Measurements from ENCODE around the gene TCP11L1.
A peak's percentile ranks its signal among the peaks of the same experiment; 100 is the strongest.

The TCP11L1 gene

DNA sequence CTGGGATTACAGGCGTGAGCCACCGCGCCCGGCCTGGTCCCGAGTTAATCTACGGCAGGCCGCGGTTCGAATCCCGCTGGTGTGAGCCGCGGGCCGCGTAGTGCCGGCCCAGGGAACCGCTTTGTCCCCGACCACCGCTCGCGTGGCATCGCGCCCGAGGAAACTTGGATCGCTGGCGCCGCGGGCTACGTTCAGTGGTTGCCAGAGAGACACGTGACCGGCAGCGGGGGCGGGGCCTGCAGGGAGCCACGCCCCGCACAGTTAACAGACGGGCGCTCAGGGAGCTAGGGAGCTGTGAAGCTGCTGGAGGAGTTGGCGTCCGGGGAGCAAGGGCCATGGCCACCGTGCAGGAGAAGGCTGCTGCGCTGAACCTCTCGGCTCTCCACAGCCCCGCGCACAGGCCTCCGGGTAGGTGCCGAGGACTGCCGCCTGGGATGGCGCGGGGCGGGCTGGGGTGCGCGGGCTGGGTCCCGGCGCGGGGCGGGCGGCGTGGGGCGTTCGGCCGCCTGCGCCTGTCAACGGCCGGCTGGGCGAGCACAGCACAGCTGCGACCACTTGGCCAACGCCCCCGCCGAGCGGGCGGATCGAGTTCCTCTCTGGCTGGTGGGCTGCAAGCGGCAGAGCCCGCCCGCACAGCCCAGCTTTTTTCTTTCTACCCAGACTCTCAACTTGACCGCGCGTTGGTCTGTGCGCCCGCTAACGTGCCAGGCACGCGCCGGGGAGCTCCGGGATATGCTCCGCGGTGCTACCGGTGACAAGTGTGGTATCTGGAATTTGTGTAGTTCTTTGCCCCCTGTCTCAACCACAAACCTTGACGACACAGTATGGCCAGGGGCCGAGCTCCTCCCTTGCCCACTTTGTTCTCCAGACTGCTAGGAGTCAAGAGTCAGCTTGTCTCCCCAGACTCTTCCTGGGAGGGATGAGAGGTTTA, 23.5 kb upstream of the TCP11L1 start, which contains the start of gene DEPDC7:
Gene DEPDC7 (plus strand): TSS at position 258 of the 931 bp plus-strand sequence. CDS start 78 bp downstream, at position 336.
- peaks cover 8 to 15% of the 10 kb centered on the region in 2 experiments for H3K4me1 ChIP-seq (ENCODE audit: control insufficient read depth in 1 of 2, insufficient read depth in 1 of 2, low read depth in 1 of 2, low read length in 1 of 2)
- peaks cover 40% of the 10 kb centered on the region for H3K27me3 ChIP-seq
- H3K36me3 ChIP-seq = no peaks in the 10 kb centered on the region
- H3K4me3 ChIP-seq (ENCODE audit: low read depth in 1 of 2, low read length in 1 of 2) = peak within 1 kb of the TSS; percentile 66
- TF ChIP-seq CTCF (IDR thresholded peaks at IDR 0.05) = no peak
- H3K27ac ChIP-seq = no peak within 1 kb of the TSS
- no peaks in the 10 kb centered on the region for H3K9me3 ChIP-seq

DNA sequence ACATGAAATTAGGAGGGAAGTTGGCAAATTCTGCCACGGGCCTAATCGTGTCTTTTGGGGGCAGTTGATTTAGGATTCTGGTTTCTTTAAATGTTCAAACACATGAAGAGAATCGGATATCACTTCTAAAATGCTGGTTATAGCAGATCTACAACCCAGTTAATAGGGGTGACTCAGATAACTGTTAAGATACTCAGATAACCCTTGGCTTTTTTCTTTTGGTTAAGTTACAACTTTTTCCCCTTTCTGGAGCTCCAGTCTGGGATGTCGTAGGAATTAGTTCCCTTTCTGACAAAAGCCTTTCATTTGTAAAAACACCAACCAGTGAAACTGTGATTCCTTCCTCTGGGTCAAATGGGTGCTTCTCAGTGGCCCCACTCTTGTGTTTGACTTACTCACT, 22.7 kb upstream of the TCP11L1 start:
- H3K4me1 ChIP-seq (ENCODE audit: control insufficient read depth in 1 of 2, insufficient read depth in 1 of 2, low read depth in 1 of 2, low read length in 1 of 2) = peaks cover 8 to 15% of the 10 kb centered on the region in 2 experiments
- peaks cover 40% of the 10 kb centered on the region for H3K27me3 ChIP-seq
- peak overlapping the region; percentile 66 for H3K4me3 ChIP-seq (ENCODE audit: low read depth in 1 of 2, low read length in 1 of 2)
- no peak overlapping the region for H3K27ac ChIP-seq
- no peak for TF ChIP-seq CTCF (IDR thresholded peaks at IDR 0.05)
- no peaks in the 10 kb centered on the region for H3K9me3 ChIP-seq
- no peaks in the 10 kb centered on the region for H3K36me3 ChIP-seq

DNA sequence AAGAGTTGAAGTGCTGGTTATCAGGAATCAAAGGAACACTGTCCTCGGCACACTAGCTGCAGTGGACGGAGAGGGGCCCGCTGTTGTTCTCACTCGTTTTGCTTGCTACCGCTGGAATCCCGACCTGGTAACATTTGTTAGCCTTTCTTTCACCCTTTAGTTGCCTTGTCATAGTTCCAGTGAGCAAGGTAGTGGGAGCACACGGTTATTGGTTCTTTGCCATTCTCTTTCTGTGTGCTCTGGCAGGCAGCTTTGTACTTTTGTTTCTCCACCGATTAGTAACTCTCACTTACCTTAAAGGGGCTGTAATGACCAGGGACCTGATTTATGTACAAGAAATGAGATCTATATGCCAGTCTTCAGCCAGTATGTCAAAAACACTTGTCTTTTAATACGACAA, 21.9 kb upstream of the TCP11L1 start:
- Histone ChIP-seq H3K9me3 (no peaks in the 10 kb centered on the region), H3K4me3 (ENCODE audit: low read depth in 1 of 2, low read length in 1 of 2) (no peak overlapping the region)

GRCh38 chr11:33017965-33018364, 21.4 kb upstream of the TCP11L1 start:
- no peak overlapping the region for H3K4me3 ChIP-seq (ENCODE audit: low read depth in 1 of 2, low read length in 1 of 2)

More for the DNA sequence above, 21.9 kb upstream of the TCP11L1 start:
- peaks cover 8 to 15% of the 10 kb centered on the region in 2 experiments for H3K4me1 ChIP-seq (ENCODE audit: control insufficient read depth in 1 of 2, insufficient read depth in 1 of 2, low read depth in 1 of 2, low read length in 1 of 2)
- no peak overlapping the region for H3K27ac ChIP-seq
- H3K36me3 ChIP-seq = no peaks in the 10 kb centered on the region
- no peak for TF ChIP-seq CTCF (IDR thresholded peaks at IDR 0.05)
- H3K27me3 ChIP-seq = peaks cover 40% of the 10 kb centered on the region

GRCh38 chr11:33018840-33019239, 20.5 kb upstream of the TCP11L1 start:
- no peaks in the 10 kb centered on the region for H3K36me3 ChIP-seq
- no peak for TF ChIP-seq CTCF (IDR thresholded peaks at IDR 0.05)
- H3K9me3 ChIP-seq = no peaks in the 10 kb centered on the region
- peaks cover 8 to 15% of the 10 kb centered on the region in 2 experiments for H3K4me1 ChIP-seq (ENCODE audit: control insufficient read depth in 1 of 2, insufficient read depth in 1 of 2, low read depth in 1 of 2, low read length in 1 of 2)
- H3K27ac ChIP-seq = no peak overlapping the region
- H3K27me3 ChIP-seq = peaks cover 37% of the 10 kb centered on the region
- no peak overlapping the region for H3K4me3 ChIP-seq (ENCODE audit: low read depth in 1 of 2, low read length in 1 of 2)

More at GRCh38 chr11:33017965-33018364, 21.4 kb upstream of the TCP11L1 start:
- Histone ChIP-seq H3K27me3 (peaks cover 40% of the 10 kb centered on the region), H3K27ac (no peak overlapping the region), H3K4me1 (ENCODE audit: control insufficient read depth in 1 of 2, insufficient read depth in 1 of 2, low read depth in 1 of 2, low read length in 1 of 2) (peaks cover 8 to 15% of the 10 kb centered on the region in 2 experiments), H3K9me3 (no peaks in the 10 kb centered on the region), H3K36me3 (no peaks in the 10 kb centered on the region)
- TF ChIP-seq CTCF (IDR thresholded peaks at IDR 0.05) = no peak

Data from neutrophil (primary cell).